ENCODE results near the gene PICALM. TPM values are rescaled to one million over a fixed set of nuclear protein-coding genes. Genes with fewer than 3 reads are reported as not detected.

Gene PICALM
- total RNA-seq, 1 donor from 2014 or later = 125 TPM

DNA sequence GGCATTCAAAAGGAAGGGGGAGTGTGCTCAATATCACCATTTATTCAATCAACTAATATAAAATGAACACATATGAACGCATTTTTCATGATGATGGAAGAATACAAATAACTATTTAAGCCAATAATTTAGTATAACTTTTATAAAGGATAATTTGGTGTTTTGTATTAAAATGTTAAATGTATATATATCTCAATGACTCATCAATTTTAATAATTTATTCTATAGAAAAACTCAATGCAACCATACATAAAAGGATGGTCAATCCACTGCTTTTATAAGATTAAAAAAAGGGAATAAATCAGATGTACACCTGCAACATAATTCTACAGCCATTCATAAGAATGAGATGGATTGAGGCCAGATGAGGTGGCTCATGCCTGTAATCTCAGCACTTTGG lies 50.6 kb downstream of the PICALM start:
- Mint-ChIP-seq H3K27ac (ENCODE audit: unreplicated experiment) (no peak overlapping the region), H3K4me1 (ENCODE audit: unreplicated experiment) (no peaks in the 10 kb centered on the region), H3K4me3 (ENCODE audit: unreplicated experiment) (no peak overlapping the region), H3K36me3 (ENCODE audit: low read depth, unreplicated experiment) (peaks cover 12% of the 10 kb centered on the region), H3K9me3 (ENCODE audit: unreplicated experiment) (no peaks in the 10 kb centered on the region), H3K27me3 (ENCODE audit: unreplicated experiment) (no peaks in the 10 kb centered on the region)
- no peak for DNase-seq (ENCODE audit: low spot score)
- TF ChIP-seq, protein P1, sequence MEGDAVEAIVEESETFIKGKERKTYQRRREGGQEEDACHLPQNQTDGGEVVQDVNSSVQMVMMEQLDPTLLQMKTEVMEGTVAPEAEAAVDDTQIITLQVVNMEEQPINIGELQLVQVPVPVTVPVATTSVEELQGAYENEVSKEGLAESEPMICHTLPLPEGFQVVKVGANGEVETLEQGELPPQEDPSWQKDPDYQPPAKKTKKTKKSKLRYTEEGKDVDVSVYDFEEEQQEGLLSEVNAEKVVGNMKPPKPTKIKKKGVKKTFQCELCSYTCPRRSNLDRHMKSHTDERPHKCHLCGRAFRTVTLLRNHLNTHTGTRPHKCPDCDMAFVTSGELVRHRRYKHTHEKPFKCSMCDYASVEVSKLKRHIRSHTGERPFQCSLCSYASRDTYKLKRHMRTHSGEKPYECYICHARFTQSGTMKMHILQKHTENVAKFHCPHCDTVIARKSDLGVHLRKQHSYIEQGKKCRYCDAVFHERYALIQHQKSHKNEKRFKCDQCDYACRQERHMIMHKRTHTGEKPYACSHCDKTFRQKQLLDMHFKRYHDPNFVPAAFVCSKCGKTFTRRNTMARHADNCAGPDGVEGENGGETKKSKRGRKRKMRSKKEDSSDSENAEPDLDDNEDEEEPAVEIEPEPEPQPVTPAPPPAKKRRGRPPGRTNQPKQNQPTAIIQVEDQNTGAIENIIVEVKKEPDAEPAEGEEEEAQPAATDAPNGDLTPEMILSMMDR (IDR thresholded peaks at IDR 0.05; ENCODE audit: unreplicated experiment) = no peak

DNA sequence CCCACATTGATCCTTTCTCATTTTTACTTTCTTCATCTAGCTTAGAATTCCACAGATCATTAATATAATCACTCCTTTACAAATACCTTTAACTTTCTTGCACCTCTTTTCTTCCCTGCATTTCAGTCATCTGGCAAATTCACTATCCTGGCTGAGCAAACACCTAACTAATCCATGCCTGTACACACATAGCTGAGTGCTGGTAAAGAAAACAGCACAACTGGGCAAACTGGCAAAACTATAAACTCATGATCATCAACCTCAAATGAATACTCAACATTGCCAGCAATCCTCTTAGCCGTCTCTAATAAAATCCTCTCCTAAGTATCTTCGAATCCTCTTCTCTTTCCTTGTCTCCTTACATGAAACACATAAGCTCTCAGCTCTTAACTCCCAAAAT lies 52.4 kb downstream of the PICALM start:
- H3K27ac Mint-ChIP-seq (ENCODE audit: unreplicated experiment) = no peak overlapping the region

DNA sequence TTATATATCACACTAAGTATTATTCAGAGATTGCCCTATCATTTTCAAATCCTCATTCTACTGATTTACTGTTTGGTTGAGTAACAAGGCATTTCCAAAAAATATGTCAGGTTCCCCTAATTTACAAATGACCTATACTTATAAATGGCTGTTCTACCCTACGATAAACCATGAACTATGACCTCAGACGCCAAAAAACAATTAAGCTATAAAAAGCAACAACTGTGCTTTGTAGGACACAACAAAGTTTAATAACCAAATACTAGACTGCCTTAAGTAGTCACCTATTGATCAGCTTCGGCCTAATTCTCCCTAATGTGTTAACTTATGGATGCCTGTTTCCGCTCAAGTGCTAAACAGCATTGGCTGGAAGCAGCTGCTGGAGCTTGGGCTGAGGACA lies 53.2 kb downstream of the PICALM start:
- Mint-ChIP-seq H3K9me3 (ENCODE audit: unreplicated experiment) (no peaks in the 10 kb centered on the region), H3K27ac (ENCODE audit: unreplicated experiment) (no peak overlapping the region), H3K27me3 (ENCODE audit: unreplicated experiment) (no peaks in the 10 kb centered on the region), H3K36me3 (ENCODE audit: low read depth, unreplicated experiment) (peaks cover 7% of the 10 kb centered on the region), H3K4me1 (ENCODE audit: unreplicated experiment) (no peaks in the 10 kb centered on the region), H3K4me3 (ENCODE audit: unreplicated experiment) (no peak overlapping the region)
- DNase-seq (ENCODE audit: low spot score) = no peak
- TF ChIP-seq, protein P1 (IDR thresholded peaks at IDR 0.05; ENCODE audit: unreplicated experiment) = no peak

More for the DNA sequence above, 52.4 kb downstream of the PICALM start:
- DNase-seq (ENCODE audit: low spot score) = no peak
- H3K9me3 Mint-ChIP-seq (ENCODE audit: unreplicated experiment) = no peaks in the 10 kb centered on the region
- no peak overlapping the region for H3K4me3 Mint-ChIP-seq (ENCODE audit: unreplicated experiment)
- TF ChIP-seq, protein P1 (IDR thresholded peaks at IDR 0.05; ENCODE audit: unreplicated experiment) = no peak
- no peaks in the 10 kb centered on the region for H3K4me1 Mint-ChIP-seq (ENCODE audit: unreplicated experiment)
- no peaks in the 10 kb centered on the region for H3K27me3 Mint-ChIP-seq (ENCODE audit: unreplicated experiment)
- peaks cover 12% of the 10 kb centered on the region for H3K36me3 Mint-ChIP-seq (ENCODE audit: low read depth, unreplicated experiment)

DNA sequence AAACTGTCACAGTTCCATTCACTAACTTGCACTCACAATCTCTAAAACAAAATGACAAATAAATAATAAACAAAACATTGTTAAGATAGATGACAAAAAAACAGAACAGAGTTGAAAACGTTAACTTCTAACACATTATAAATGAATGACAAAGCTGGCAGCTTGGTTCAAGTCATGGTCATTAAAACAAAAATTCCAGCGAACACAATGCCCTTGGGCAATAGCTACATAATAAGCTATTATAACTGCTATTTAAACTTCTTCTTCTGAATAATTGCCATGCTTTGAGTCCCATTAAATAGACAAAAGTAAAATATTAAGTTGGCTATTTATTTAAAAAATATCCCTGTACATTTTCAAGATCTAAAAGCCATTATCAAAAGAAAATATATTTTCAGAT lies 54.7 kb downstream of the PICALM start:
- Mint-ChIP-seq H3K27me3 (ENCODE audit: unreplicated experiment) (no peaks in the 10 kb centered on the region), H3K9me3 (ENCODE audit: unreplicated experiment) (no peaks in the 10 kb centered on the region), H3K36me3 (ENCODE audit: low read depth, unreplicated experiment) (peaks cover 4% of the 10 kb centered on the region), H3K4me1 (ENCODE audit: unreplicated experiment) (no peaks in the 10 kb centered on the region), H3K27ac (ENCODE audit: unreplicated experiment) (no peak overlapping the region), H3K4me3 (ENCODE audit: unreplicated experiment) (no peak overlapping the region)
- no peak for DNase-seq (ENCODE audit: low spot score)
- TF ChIP-seq, protein P1 (IDR thresholded peaks at IDR 0.05; ENCODE audit: unreplicated experiment) = no peak

DNA sequence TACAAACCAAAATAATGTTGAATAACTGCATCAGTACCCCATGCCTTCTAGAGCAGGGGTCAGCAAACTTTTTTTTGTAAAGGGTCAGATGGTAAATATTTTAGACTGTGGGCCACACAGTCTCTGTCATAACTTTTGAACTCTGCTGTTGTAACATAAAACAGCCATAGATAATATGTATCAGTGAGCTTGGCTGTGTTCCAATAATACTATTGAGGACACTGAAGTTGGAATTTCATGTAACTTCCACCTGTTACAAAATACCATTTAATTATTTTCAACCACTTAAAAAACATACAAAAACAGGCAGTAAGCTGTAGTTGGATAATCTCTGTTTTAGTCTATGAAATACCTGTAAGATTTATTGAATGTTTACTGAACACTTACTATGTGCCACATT lies 55.2 kb downstream of the PICALM start:
- DNase-seq (ENCODE audit: low spot score) = no peak
- H3K4me1 Mint-ChIP-seq (ENCODE audit: unreplicated experiment) = no peaks in the 10 kb centered on the region
- TF ChIP-seq, protein P1 (IDR thresholded peaks at IDR 0.05; ENCODE audit: unreplicated experiment) = no peak
- H3K9me3 Mint-ChIP-seq (ENCODE audit: unreplicated experiment) = no peaks in the 10 kb centered on the region
- peaks cover 4% of the 10 kb centered on the region for H3K36me3 Mint-ChIP-seq (ENCODE audit: low read depth, unreplicated experiment)
- no peak overlapping the region for H3K27ac Mint-ChIP-seq (ENCODE audit: unreplicated experiment)
- no peak overlapping the region for H3K4me3 Mint-ChIP-seq (ENCODE audit: unreplicated experiment)
- no peaks in the 10 kb centered on the region for H3K27me3 Mint-ChIP-seq (ENCODE audit: unreplicated experiment)
